A673 (cell line): ENCODE measurements around the gene NUDCD3.

Experiments used
- EZH2 ChIP-seq: fragments of 200-600 bp; sonication (generic); IDR thresholded peaks from 2 replicates; pipeline ENCODE4 v1.6.1; 2017; ENCODE audit warnings: borderline replicate concordance, low read depth, mild to moderate bottlenecking, mixed read lengths, antibody characterized with exemption, low read length; ENCODE audit not compliant: poor library complexity, severe bottlenecking
- TF ChIP-seq, protein P1 (sequence below): fragments of 300-800, 200-600 bp; sonication (generic); conservative IDR thresholded peaks from 2 replicates; pipeline ENCODE4 v1.5.1; 2017; ENCODE audit warnings: low read depth, mild to moderate bottlenecking, antibody characterized with exemption, low read length, moderate library complexity, mixed read lengths

DNA sequence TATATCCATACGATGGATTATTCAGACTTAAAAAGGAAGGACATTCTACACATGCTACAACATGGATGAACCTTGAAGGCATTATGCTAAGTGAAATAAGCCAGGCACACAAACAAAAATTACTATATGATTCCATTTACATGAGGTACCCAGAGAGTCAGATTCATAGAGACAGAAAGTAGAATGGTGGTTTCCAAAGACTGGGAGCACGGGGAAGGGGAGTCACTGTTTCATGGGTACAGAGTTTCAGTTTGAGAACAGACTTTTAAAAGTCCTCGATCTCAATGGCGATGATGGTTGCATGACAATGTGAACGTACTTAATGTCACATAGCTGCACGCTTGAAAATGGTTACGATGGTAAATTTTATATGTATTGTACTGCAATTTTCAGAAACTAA is 39.3 kb downstream of the NUDCD3 start:
- TF ChIP-seq, protein P1, sequence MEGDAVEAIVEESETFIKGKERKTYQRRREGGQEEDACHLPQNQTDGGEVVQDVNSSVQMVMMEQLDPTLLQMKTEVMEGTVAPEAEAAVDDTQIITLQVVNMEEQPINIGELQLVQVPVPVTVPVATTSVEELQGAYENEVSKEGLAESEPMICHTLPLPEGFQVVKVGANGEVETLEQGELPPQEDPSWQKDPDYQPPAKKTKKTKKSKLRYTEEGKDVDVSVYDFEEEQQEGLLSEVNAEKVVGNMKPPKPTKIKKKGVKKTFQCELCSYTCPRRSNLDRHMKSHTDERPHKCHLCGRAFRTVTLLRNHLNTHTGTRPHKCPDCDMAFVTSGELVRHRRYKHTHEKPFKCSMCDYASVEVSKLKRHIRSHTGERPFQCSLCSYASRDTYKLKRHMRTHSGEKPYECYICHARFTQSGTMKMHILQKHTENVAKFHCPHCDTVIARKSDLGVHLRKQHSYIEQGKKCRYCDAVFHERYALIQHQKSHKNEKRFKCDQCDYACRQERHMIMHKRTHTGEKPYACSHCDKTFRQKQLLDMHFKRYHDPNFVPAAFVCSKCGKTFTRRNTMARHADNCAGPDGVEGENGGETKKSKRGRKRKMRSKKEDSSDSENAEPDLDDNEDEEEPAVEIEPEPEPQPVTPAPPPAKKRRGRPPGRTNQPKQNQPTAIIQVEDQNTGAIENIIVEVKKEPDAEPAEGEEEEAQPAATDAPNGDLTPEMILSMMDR, result no peak
- TF ChIP-seq EZH2, result no peak
